ENCODE data around the gene RNASEH1.

RNASEH1 gene

DNA sequence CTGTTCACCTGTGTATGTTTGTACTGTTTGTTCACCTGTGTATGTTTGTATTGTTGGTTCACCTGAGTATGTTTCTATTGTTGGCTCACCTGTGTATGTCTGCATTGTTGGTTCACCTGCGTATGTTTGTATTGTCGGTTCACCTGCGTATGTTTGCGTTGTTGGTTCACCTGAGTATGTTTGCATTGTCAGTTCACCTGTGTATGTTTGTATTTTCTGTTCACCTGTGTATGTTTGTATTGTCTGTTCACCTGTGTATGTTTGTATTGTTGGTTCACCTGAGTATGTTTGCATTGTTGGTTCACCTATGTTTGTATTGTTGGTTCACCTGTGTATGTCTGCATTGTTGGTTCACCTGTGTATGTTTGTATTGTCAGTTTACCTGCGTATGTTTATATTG is 53.4 kb downstream of the RNASEH1 start:
- Histone ChIP-seq H3K9me2 (replicated peaks; ENCODE audit: control insufficient read depth, low read length) (no peaks in the 10 kb centered on the region), H3K36me3 (ENCODE audit: control insufficient read depth, low read length) (peaks cover 25% of the 10 kb centered on the region), H3K27me3 (ENCODE audit: control insufficient read depth, low read length) (no peaks in the 10 kb centered on the region), H3K4me3 (ENCODE audit: low read length) (no peak overlapping the region), H3K27ac (ENCODE audit: low read depth, low read length) (no peak overlapping the region), H4K20me1 (ENCODE audit: control insufficient read depth, insufficient read depth, low read depth, low read length) (no peaks in the 10 kb centered on the region), H3K79me2 (ENCODE audit: control insufficient read depth, low read length) (no peaks in the 10 kb centered on the region), H3F3A (ENCODE audit: control insufficient read depth, insufficient read depth) (0 out of 2 replicates have a peak, but pooled peaks cover 3% of the 10 kb centered on the region), H3K9me3 (ENCODE audit: control insufficient read depth, insufficient read depth, low read length) (no peaks in the 10 kb centered on the region), H3K4me2 (ENCODE audit: low read length) (no peak overlapping the region), H3K4me1 (ENCODE audit: control insufficient read depth, low read length) (no peaks in the 10 kb centered on the region)
- TF ChIP-seq EZH2phosphoT487 (IDR thresholded peaks at IDR 0.05; ENCODE audit: borderline replicate concordance, low read length) = no peak
- TF ChIP-seq, protein P1, sequence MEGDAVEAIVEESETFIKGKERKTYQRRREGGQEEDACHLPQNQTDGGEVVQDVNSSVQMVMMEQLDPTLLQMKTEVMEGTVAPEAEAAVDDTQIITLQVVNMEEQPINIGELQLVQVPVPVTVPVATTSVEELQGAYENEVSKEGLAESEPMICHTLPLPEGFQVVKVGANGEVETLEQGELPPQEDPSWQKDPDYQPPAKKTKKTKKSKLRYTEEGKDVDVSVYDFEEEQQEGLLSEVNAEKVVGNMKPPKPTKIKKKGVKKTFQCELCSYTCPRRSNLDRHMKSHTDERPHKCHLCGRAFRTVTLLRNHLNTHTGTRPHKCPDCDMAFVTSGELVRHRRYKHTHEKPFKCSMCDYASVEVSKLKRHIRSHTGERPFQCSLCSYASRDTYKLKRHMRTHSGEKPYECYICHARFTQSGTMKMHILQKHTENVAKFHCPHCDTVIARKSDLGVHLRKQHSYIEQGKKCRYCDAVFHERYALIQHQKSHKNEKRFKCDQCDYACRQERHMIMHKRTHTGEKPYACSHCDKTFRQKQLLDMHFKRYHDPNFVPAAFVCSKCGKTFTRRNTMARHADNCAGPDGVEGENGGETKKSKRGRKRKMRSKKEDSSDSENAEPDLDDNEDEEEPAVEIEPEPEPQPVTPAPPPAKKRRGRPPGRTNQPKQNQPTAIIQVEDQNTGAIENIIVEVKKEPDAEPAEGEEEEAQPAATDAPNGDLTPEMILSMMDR (IDR thresholded peaks at IDR 0.05; ENCODE audit: low read depth, low read length, poor library complexity, severe bottlenecking) = no peak

DNA sequence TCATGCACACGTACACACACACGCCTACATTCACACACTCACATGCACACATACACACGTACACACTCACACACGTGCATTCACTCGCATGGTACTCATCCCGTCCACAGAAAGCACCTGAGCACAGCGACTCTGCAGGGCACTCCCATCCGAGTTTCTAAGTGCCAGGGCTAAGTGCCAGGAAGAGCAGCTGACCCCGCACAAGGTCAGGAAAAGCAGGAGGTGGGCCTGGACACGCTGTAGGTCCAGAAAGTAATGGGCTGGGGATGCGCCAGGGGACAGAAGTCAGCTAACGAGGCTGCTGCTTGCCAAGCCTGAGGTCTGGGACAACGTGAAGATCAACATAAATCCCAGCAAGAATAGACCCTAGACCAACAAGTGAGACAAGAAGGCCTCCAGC is 54.6 kb downstream of the RNASEH1 start:
- Histone ChIP-seq H4K20me1 (ENCODE audit: control insufficient read depth, insufficient read depth, low read depth, low read length) (no peaks in the 10 kb centered on the region), H3K27me3 (ENCODE audit: control insufficient read depth, low read length) (no peaks in the 10 kb centered on the region), H3K9me2 (replicated peaks; ENCODE audit: control insufficient read depth, low read length) (no peaks in the 10 kb centered on the region), H3K79me2 (ENCODE audit: control insufficient read depth, low read length) (no peaks in the 10 kb centered on the region), H3K36me3 (ENCODE audit: control insufficient read depth, low read length) (peaks cover 36% of the 10 kb centered on the region), H3K4me1 (ENCODE audit: control insufficient read depth, low read length) (no peaks in the 10 kb centered on the region), H3K4me2 (ENCODE audit: low read length) (no peak overlapping the region), H3F3A (ENCODE audit: control insufficient read depth, insufficient read depth) (no peaks in the 10 kb centered on the region), H3K9me3 (ENCODE audit: control insufficient read depth, insufficient read depth, low read length) (no peaks in the 10 kb centered on the region), H3K27ac (ENCODE audit: low read depth, low read length) (no peak overlapping the region), H3K4me3 (ENCODE audit: low read length) (no peak overlapping the region)
- TF ChIP-seq EZH2phosphoT487 (IDR thresholded peaks at IDR 0.05; ENCODE audit: borderline replicate concordance, low read length) = no peak
- TF ChIP-seq, protein P1 (IDR thresholded peaks at IDR 0.05; ENCODE audit: low read depth, low read length, poor library complexity, severe bottlenecking) = no peak

DNA sequence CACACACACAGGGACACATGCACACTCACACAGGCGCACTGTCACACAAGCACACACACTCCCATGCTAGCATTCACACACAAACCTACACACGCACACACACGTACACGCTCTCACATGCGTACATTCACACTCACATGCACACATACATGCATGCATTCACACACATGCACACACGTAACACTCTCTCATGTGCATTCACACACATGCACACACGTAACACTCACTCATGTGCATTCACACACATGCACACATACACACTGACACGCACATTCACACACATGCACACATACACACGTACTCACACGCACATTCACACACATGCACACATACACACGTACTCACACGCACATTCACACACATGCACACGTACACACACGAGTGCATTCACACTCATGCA is 55.1 kb downstream of the RNASEH1 start:
- H3K36me3 ChIP-seq (ENCODE audit: control insufficient read depth, low read length) = peaks cover 38% of the 10 kb centered on the region
- no peak for TF ChIP-seq EZH2phosphoT487 (IDR thresholded peaks at IDR 0.05; ENCODE audit: borderline replicate concordance, low read length)
- TF ChIP-seq, protein P1 (IDR thresholded peaks at IDR 0.05; ENCODE audit: low read depth, low read length, poor library complexity, severe bottlenecking) = no peak
- no peaks in the 10 kb centered on the region for H3K27me3 ChIP-seq (ENCODE audit: control insufficient read depth, low read length)
- H3K79me2 ChIP-seq (ENCODE audit: control insufficient read depth, low read length) = no peaks in the 10 kb centered on the region
- H3K9me3 ChIP-seq (ENCODE audit: control insufficient read depth, insufficient read depth, low read length) = no peaks in the 10 kb centered on the region
- H3F3A ChIP-seq (ENCODE audit: control insufficient read depth, insufficient read depth) = no peaks in the 10 kb centered on the region
- no peak overlapping the region for H3K27ac ChIP-seq (ENCODE audit: low read depth, low read length)
- H3K4me1 ChIP-seq (ENCODE audit: control insufficient read depth, low read length) = no peaks in the 10 kb centered on the region
- H3K9me2 ChIP-seq (replicated peaks; ENCODE audit: control insufficient read depth, low read length) = no peaks in the 10 kb centered on the region
- H4K20me1 ChIP-seq (ENCODE audit: control insufficient read depth, insufficient read depth, low read depth, low read length) = no peaks in the 10 kb centered on the region
- H3K4me3 ChIP-seq (ENCODE audit: low read length) = no peak overlapping the region
- H3K4me2 ChIP-seq (ENCODE audit: low read length) = no peak overlapping the region

All from DOHH2 (cell line).